CD4-positive, alpha-beta T cell (primary cell): ENCODE data around the gene DDX18. TPM values are rescaled to one million over a fixed set of nuclear protein-coding genes. Genes with fewer than 3 reads are reported as not detected.

Experiments
- ATAC-seq: fragments of 200-7000 bp; cut with Tn5 transposase; one replicate; pipeline ENCODE4 v1.10.0; 2022; ENCODE audit warnings: mild to moderate bottlenecking; ENCODE audit not compliant: poor library complexity
- CTCF ChIA-PET: fragments of 350-600 bp; sonication (Branson Sonifier 250); formaldehyde crosslinking; loops from one replicate; lab custom pipeline; 2021; ENCODE audit warnings: antibody characterized with exemption, inconsistent platforms; lab: Charles Lee
- POLR2A ChIA-PET: fragments of 350-600 bp; sonication (Branson Sonifier 250); formaldehyde crosslinking; loops from one replicate; lab custom pipeline; 2021; ENCODE audit warnings: antibody characterized with exemption, inconsistent platforms; lab: Charles Lee
- DNase-seq, 14 experiments: peaks; one replicate each; pipeline ENCODE4 v3.0.0-alpha.2; 2013 to 2020; ENCODE audit warnings: mixed read lengths in 2 of 14
- H3K27ac ChIP-seq, 2 donors: one replicate each; pipeline versions ENCODE4 v1.5.1 to v1.7.0; 2013; ENCODE audit warnings: low read length in 2 of 2, low read depth in 1 of 2, mild to moderate bottlenecking in 1 of 2
- H3K27me3 ChIP-seq, 2 experiments: 1 replicate in 1 of 2; 2 replicates in 1 of 2; pipeline versions ENCODE4 v1.6.1 to v1.7.0; 2013; ENCODE audit warnings: low read length in 2 of 2, control low read depth in 1 of 2, mild to moderate bottlenecking in 1 of 2, moderate library complexity in 1 of 2; ENCODE audit not compliant: insufficient read depth in 2 of 2, control insufficient read depth in 1 of 2
- H3K36me3 ChIP-seq: one replicate; pipeline ENCODE4 v1.6.1; 2013; ENCODE audit warnings: low read length, control low read depth; ENCODE audit not compliant: insufficient read depth
- H3K4me1 ChIP-seq: one replicate; pipeline ENCODE4 v1.6.1; 2013; ENCODE audit warnings: low read length, control low read depth; ENCODE audit not compliant: insufficient read depth
- H3K4me3 ChIP-seq: one replicate; pipeline ENCODE4 v1.5.1; 2013; ENCODE audit warnings: mild to moderate bottlenecking, low read length, moderate library complexity
- H3K9me3 ChIP-seq, 2 experiments: 1 replicate in 1 of 2; 2 replicates in 1 of 2; pipeline versions ENCODE4 v1.6.1 to v1.7.0; 2013; ENCODE audit warnings: low read length in 2 of 2, mild to moderate bottlenecking in 2 of 2, control low read depth in 1 of 2, moderate library complexity in 1 of 2; ENCODE audit not compliant: control insufficient read depth in 1 of 2, insufficient read depth in 1 of 2
- H3K27ac Mint-ChIP-seq: one replicate; pipeline ENCODE4 v1.8.0; 2020; ENCODE audit warnings: mixed read lengths
- H3K27me3 Mint-ChIP-seq: one replicate; pipeline ENCODE4 v1.8.0; 2021; ENCODE audit warnings: mixed read lengths
- H3K36me3 Mint-ChIP-seq: one replicate; pipeline ENCODE4 v1.8.0; 2021; ENCODE audit warnings: low read depth, mixed read lengths
- H3K4me1 Mint-ChIP-seq: one replicate; pipeline ENCODE4 v1.8.0; 2021; ENCODE audit warnings: low read depth, mixed read lengths
- H3K4me3 Mint-ChIP-seq: one replicate; pipeline ENCODE4 v1.8.0; 2020; ENCODE audit warnings: mild to moderate bottlenecking, mixed read lengths
- H3K9me3 Mint-ChIP-seq: one replicate; pipeline ENCODE4 v1.8.0; 2020; ENCODE audit warnings: mixed read lengths
- CTCF ChIP-seq: fragments of 200-600 bp; IDR thresholded peaks from one replicate; pipeline ENCODE4 v1.8.0; 2022; ENCODE audit warnings: antibody characterized with exemption, mild to moderate bottlenecking
- intact Hi-C, 2 experiments: fragments of 100-400 bp; cut with DNase I in 1 of 2; cut with micrococcal nuclease in 1 of 2; formaldehyde crosslinking; loops; one replicate each; pipeline versions ENCODE4 v1.15.1 to v1.9.0; 2023 to 2025; cut with DNase I, micrococcal nuclease
- total RNA-seq, 174 experiments: library from RNA in 2 of 174; stranded (reverse) in 2 of 174; gene quantifications; one replicate each; pipeline ENCODE4 v1.2.3 and lab custom pipeline; 2021 to 2026

The DDX18 gene
- total RNA-seq, 2 experiments from 2014 or later, result 172 to 177 TPM

- no peak overlapping the region for H3K4me3 Mint-ChIP-seq
- TF ChIP-seq CTCF, result no peak
- H3K36me3 ChIP-seq, result peaks cover 8% of the 10 kb centered on the region
- DNase-seq (no peak), ATAC-seq (no peak)
- no peaks in the 10 kb centered on the region for H3K27me3 Mint-ChIP-seq
- no peaks in the 10 kb centered on the region for H3K9me3 Mint-ChIP-seq
- H3K9me3 ChIP-seq, result no peaks in the 10 kb centered on the region
- H3K27ac Mint-ChIP-seq, result no peak overlapping the region
- H3K4me1 ChIP-seq, result peaks cover 16% of the 10 kb centered on the region
- H3K36me3 Mint-ChIP-seq, result peaks cover 30% of the 10 kb centered on the region
- H3K4me1 Mint-ChIP-seq, result peaks cover 33% of the 10 kb centered on the region
- ChIA-PET POLR2A (no interaction called here), CTCF (interaction anchor here (1.2 kb wide), 1 partner anchor 26 kb away, joined by 5 read pairs; no protein-coding TSS in a partner anchor)
- H3K27ac ChIP-seq, result no peak overlapping the region
- H3K4me3 ChIP-seq, result no peak overlapping the region
- intact Hi-C loops, result loop anchor here (5.0 to 10.0 kb wide), 5 partner anchors 275 to 1862 kb away; partner anchors contain the start of genes TMEM177 (in 2 of the 2), C2orf76 (in 1 of the 2), DBI (in 1 of the 2) and INSIG2 (in 1 of the 2)
- H3K27me3 ChIP-seq, result no peaks in the 10 kb centered on the region
Observed at GRCh38 chr2:117812443-117812842, 2.0 kb upstream of the DDX18 start.

- no peak for ATAC-seq
- H3K9me3 ChIP-seq, result no peaks in the 10 kb centered on the region
- no peaks in the 10 kb centered on the region for H3K27me3 Mint-ChIP-seq
- H3K36me3 Mint-ChIP-seq, result peaks cover 65% of the 10 kb centered on the region
- H3K4me1 Mint-ChIP-seq, result peaks cover 59% of the 10 kb centered on the region
- no peak for TF ChIP-seq CTCF
- H3K27ac Mint-ChIP-seq, result peak overlapping the region; percentile 94
- H3K9me3 Mint-ChIP-seq, result no peaks in the 10 kb centered on the region
- H3K36me3 ChIP-seq, result peaks cover 43% of the 10 kb centered on the region
- H3K27me3 ChIP-seq, result no peaks in the 10 kb centered on the region
- intact Hi-C loops, result loop anchor here (2.0 to 10.0 kb wide), 6 partner anchors 17 to 1859 kb away; partner anchors contain the start of genes TMEM177 (in 2 of the 2) and INSIG2 (in 1 of the 2)
- H3K4me3 ChIP-seq, result no peak overlapping the region
- peak overlapping the region; percentile 13 to 97 for H3K27ac ChIP-seq
- H3K4me3 Mint-ChIP-seq, result peak overlapping the region; percentile 86
- POLR2A ChIA-PET, result interaction anchor here (0.9 kb wide), 1 partner anchor 17 kb away, joined by 3 read pairs; no protein-coding TSS in a partner anchor
- peak in 1 of 14 experiments; percentile 19 for DNase-seq
- CTCF ChIA-PET, result interaction anchor here (0.8 kb wide), 1 partner anchor 187 kb away, joined by 3 read pairs; no protein-coding TSS in a partner anchor
- peaks cover 16% of the 10 kb centered on the region for H3K4me1 ChIP-seq
Observed at GRCh38 chr2:117815946-117816345, 1.5 kb downstream of the DDX18 start.

DNA sequence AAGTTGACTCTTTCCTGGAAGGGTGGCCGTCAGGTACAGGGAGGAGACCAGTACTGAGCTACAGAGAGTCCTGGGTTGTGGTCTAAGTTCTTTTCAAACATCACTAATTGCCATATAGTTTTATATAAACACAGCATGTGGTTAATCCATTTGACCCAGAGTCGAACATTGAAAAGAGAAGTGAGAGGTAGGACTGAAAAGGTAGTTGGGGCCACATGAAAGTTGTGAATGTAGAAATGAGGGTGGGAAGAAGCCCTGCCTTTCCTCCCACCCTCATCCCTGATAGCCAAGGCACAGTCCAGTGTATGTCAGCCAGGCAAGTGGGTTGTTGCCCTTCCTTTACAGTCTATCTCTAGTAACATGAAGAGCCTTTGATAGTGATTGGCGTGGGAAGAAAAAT is 4.4 kb downstream of the DDX18 start:
- intact Hi-C loops, result loop anchor here (5.0 to 10.0 kb wide), 3 partner anchors 366 to 1856 kb away; partner anchors contain the start of gene TMEM177 (in 2 of the 2)
- POLR2A ChIA-PET, result no interaction called here
- ATAC-seq, result no peak
- TF ChIP-seq CTCF, result no peak
- Mint-ChIP-seq H3K27me3 (no peaks in the 10 kb centered on the region), H3K36me3 (peaks cover 95% of the 10 kb centered on the region), H3K27ac (peak overlapping the region; percentile 64), H3K4me3 (no peak overlapping the region), H3K4me1 (peaks cover 59% of the 10 kb centered on the region), H3K9me3 (no peaks in the 10 kb centered on the region)
- no peaks in the 10 kb centered on the region for H3K27me3 ChIP-seq
- CTCF ChIA-PET, result no interaction called here
- no peaks in the 10 kb centered on the region for H3K9me3 ChIP-seq
- H3K4me3 ChIP-seq, result no peak overlapping the region
- no peak overlapping the region for H3K27ac ChIP-seq
- peaks cover 73% of the 10 kb centered on the region for H3K36me3 ChIP-seq
- no peak for DNase-seq
- H3K4me1 ChIP-seq, result peaks cover 16% of the 10 kb centered on the region
